Skeletal muscle tissue (tissue), 4 donors: ENCODE measurements around the gene NCEH1. TPM values are rescaled to one million over a fixed set of nuclear protein-coding genes. Genes with fewer than 3 reads are reported as not detected.

Experiments used
- H3K27ac ChIP-seq: one replicate; pipeline ENCODE4 v1.7.0; 2013; ENCODE audit warnings: mild to moderate bottlenecking, low read depth, low read length, inconsistent platforms
- H3K27me3 ChIP-seq, 3 donors: one replicate each; pipeline ENCODE4 v1.7.0; 2013; ENCODE audit warnings: low read length in 3 of 3; ENCODE audit not compliant: control insufficient read depth in 3 of 3, insufficient read depth in 3 of 3
- H3K36me3 ChIP-seq, 3 donors: one replicate each; pipeline ENCODE4 v1.7.0; 2013; ENCODE audit warnings: low read length in 3 of 3; ENCODE audit not compliant: control insufficient read depth in 3 of 3, insufficient read depth in 3 of 3
- H3K4me1 ChIP-seq, 3 donors: one replicate each; pipeline ENCODE4 v1.7.0; 2013; ENCODE audit warnings: low read length in 3 of 3, mild to moderate bottlenecking in 3 of 3; ENCODE audit not compliant: control insufficient read depth in 3 of 3, insufficient read depth in 3 of 3
- H3K4me3 ChIP-seq, 3 donors: one replicate each; pipeline ENCODE4 v1.7.0; 2013; ENCODE audit warnings: low read length in 3 of 3
- H3K9ac ChIP-seq, 3 donors: one replicate each; pipeline ENCODE4 v1.7.0; 2013; ENCODE audit warnings: low read length in 3 of 3, mild to moderate bottlenecking in 3 of 3, moderate library complexity in 2 of 3, low read depth in 1 of 3
- H3K9me3 ChIP-seq, 3 donors: one replicate each; pipeline ENCODE4 v1.7.0; 2013; ENCODE audit warnings: low read length in 3 of 3; ENCODE audit not compliant: control insufficient read depth in 3 of 3
- total RNA-seq: library from RNA; depleted of rRNA; stranded (reverse); fragments of >200 nt; gene quantifications from one replicate; pipeline ENCODE4 v1.2.3, GENCODE V29; 2014
- donor health status: Osteomylitis.

Gene NCEH1
- total RNA-seq, 1 donor from 2014 or later, result 1.6 TPM

- Histone ChIP-seq H3K36me3 (peaks cover 11 to 25% (median 14%) of the 10 kb centered on the region in 3 donors), H3K4me1 (no peaks in the 10 kb centered on the region), H3K9ac (no peak overlapping the region), H3K9me3 (no peaks in the 10 kb centered on the region), H3K27me3 (no peaks in the 10 kb centered on the region), H3K27ac (no peak overlapping the region), H3K4me3 (no peak overlapping the region)
Measured at GRCh38 chr3:172635588-172635987, 75.3 kb downstream of the NCEH1 start.

GRCh38 chr3:172634948-172635347, 75.9 kb downstream of the NCEH1 start:
- Histone ChIP-seq H3K27me3 (no peaks in the 10 kb centered on the region), H3K36me3 (peaks cover 11 to 25% (median 14%) of the 10 kb centered on the region in 3 donors), H3K27ac (no peak overlapping the region), H3K9ac (no peak overlapping the region), H3K4me3 (no peak overlapping the region), H3K4me1 (no peaks in the 10 kb centered on the region), H3K9me3 (no peaks in the 10 kb centered on the region)

- H3K27me3 ChIP-seq, result no peaks in the 10 kb centered on the region
- peaks cover 10 to 22% (median 11%) of the 10 kb centered on the region in 3 donors for H3K36me3 ChIP-seq
- no peak overlapping the region for H3K4me3 ChIP-seq
- H3K9me3 ChIP-seq, result no peaks in the 10 kb centered on the region
- H3K9ac ChIP-seq, result no peak overlapping the region
- peaks cover 0 to 3% (median 0%) of the 10 kb centered on the region in 3 donors for H3K4me1 ChIP-seq
- no peak overlapping the region for H3K27ac ChIP-seq
Measured at GRCh38 chr3:172630316-172630715, 80.6 kb downstream of the NCEH1 start.

DNA sequence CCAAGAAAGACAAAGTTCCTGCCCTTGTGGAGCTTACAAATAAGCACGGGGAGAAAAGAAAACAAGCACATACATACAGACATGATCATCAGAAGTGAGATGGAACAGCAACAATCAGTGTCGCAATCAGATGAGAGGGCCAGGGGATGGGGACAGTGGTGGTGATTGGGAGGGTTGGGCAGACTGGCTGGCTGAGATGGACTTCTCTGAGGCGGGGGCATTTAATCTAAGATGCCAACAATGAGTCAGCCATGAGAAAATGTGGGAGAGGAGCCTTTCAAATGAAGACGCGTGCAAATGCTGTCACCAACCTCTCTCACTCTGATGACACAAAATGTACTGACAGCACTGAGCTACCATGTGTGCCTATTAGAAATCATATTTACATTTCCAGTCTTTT, 81.4 kb downstream of the NCEH1 start:
- Histone ChIP-seq H3K36me3 (peaks cover 8 to 16% (median 10%) of the 10 kb centered on the region in 3 donors), H3K27ac (no peak overlapping the region), H3K4me1 (peaks cover 0 to 3% (median 0%) of the 10 kb centered on the region in 3 donors), H3K27me3 (no peaks in the 10 kb centered on the region), H3K9ac (no peak overlapping the region), H3K4me3 (no peak overlapping the region), H3K9me3 (no peaks in the 10 kb centered on the region)

GRCh38 chr3:172627057-172627809, 83.6 kb downstream of the NCEH1 start:
- Histone ChIP-seq H3K27ac (peak overlapping the region; percentile 10), H3K9ac (no peak overlapping the region), H3K4me1 (peaks cover 0 to 3% (median 0%) of the 10 kb centered on the region in 3 donors), H3K36me3 (peaks cover 0 to 8% (median 4%) of the 10 kb centered on the region in 3 donors), H3K4me3 (no peak overlapping the region), H3K27me3 (no peaks in the 10 kb centered on the region), H3K9me3 (no peaks in the 10 kb centered on the region)

DNA sequence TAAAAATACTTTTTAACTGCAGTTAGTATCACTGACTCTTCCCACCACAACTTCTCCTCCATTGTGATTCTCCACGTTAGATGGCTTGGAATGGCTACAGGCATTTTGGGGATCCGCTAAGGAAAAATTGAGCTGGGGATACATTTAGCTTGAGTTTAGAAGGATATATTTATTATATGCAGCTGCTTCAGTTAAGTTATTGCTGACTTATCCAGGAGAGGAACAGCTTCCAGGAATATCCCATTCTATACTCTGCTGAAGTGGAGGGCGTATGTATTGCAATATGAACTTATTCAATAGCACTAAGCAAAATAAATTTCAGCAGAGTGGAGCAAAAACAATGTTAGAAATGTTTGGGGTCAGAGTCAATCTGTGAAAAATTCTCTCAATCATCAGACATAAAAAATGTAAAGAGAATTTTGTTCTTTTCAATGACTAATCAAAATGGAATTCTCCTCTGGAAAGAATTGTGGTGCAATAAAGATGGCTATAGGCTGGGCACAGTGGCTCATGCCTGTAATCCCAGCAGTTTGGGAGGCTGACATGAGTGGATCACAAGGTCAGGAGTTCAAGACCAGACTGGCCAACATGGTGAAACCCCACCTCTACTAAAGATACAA, 84.7 kb downstream of the NCEH1 start:
- H3K4me1 ChIP-seq, result peaks cover 0 to 3% (median 0%) of the 10 kb centered on the region in 3 donors
- H3K27ac ChIP-seq, result no peak overlapping the region
- no peak overlapping the region for H3K4me3 ChIP-seq
- H3K9ac ChIP-seq, result no peak overlapping the region
- no peaks in the 10 kb centered on the region for H3K27me3 ChIP-seq
- H3K9me3 ChIP-seq, result no peaks in the 10 kb centered on the region
- peaks cover 0 to 2% (median 0%) of the 10 kb centered on the region in 3 donors for H3K36me3 ChIP-seq

GRCh38 chr3:172625404-172625803, 85.5 kb downstream of the NCEH1 start:
- no peak overlapping the region for H3K4me3 ChIP-seq
- H3K36me3 ChIP-seq, result peaks cover 0 to 2% (median 0%) of the 10 kb centered on the region in 3 donors
- H3K9ac ChIP-seq, result no peak overlapping the region
- peaks cover 0 to 3% (median 0%) of the 10 kb centered on the region in 3 donors for H3K4me1 ChIP-seq
- no peaks in the 10 kb centered on the region for H3K9me3 ChIP-seq
- H3K27me3 ChIP-seq, result no peaks in the 10 kb centered on the region
- no peak overlapping the region for H3K27ac ChIP-seq

DNA sequence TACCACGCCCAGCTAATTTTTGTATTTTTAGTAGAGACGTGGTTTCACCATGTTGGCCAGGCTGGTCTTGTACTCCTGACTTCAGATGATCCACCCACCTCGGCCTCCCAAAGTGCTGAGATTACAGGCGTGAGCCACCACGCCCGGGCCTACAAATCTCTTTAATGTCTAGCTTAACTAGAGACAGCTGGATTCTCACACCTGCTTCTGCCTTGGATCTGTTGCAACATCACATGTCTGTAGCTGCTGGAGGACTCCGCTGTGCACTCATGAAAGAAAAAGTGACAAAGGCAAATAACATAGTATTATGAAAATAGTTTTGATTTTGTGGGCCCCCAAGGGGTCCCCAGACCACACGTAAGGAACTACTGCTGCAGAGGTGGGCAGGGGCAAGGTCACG, 85.9 kb downstream of the NCEH1 start:
- Histone ChIP-seq H3K4me3 (no peak overlapping the region), H3K9ac (no peak overlapping the region), H3K4me1 (peaks cover 0 to 3% (median 0%) of the 10 kb centered on the region in 3 donors), H3K27ac (no peak overlapping the region), H3K27me3 (no peaks in the 10 kb centered on the region), H3K36me3 (peaks cover 0 to 2% (median 0%) of the 10 kb centered on the region in 3 donors), H3K9me3 (no peaks in the 10 kb centered on the region)

DNA sequence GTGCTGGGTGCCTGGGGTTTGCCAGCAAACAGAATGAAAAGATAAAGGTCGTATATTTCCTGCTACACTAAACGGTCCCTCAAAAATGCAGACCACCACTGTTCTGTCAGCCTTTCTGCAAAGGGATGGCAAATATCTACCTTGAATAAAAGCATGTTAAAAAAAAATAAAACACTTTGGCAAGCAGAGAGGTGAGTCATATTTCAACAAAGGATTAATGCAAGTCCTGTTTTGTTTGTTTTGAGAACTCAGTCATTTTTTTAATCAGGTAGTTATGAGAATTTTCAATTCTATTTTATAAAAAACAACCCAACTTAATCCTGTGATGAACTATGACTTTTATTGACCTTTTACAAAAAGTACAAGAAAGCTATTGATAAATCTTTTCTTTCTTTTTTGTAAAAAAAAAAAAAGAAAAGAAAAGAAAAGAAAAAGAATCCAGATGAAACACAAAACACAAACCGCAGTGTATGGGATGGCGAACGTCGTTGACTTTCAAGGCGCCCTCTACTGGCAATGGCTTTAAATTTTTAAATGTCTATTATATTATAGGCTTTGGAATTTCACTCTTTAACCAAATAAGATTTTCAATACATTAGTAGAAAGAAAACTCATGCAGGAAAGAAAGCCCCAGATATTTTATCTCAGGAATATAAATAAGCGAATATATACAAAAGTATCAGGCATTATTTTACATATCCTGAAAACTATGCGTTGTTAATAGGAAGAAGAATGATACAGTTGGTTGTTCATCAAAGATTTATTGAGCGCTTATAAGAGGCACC, 87.8 kb downstream of the NCEH1 start:
- H3K9ac ChIP-seq, result peak overlapping the region in 2 of 3 donors; percentile 9 to 35
- no peaks in the 10 kb centered on the region for H3K9me3 ChIP-seq
- no peak overlapping the region for H3K27ac ChIP-seq
- no peaks in the 10 kb centered on the region for H3K27me3 ChIP-seq
- H3K36me3 ChIP-seq, result no peaks in the 10 kb centered on the region
- H3K4me1 ChIP-seq, result peaks cover 0 to 3% (median 0%) of the 10 kb centered on the region in 3 donors
- H3K4me3 ChIP-seq, result no peak overlapping the region
